ENCODE data around the gene DCST1. TPM values are rescaled to one million over a fixed set of nuclear protein-coding genes. Genes with fewer than 3 reads are reported as not detected.

DCST1 gene
- total and polyA plus RNA-seq, 2 of the 4 experiments (the other 2 are of a cell fraction) = not detected

GRCh38 chr1:155081472-155082300 lies 48.1 kb downstream of the DCST1 start:
- H3K9me1 ChIP-seq (ENCODE audit: insufficient read depth, low read length) = peaks cover 8% of the 10 kb centered on the region
- ChIA-PET CTCF (no interaction called here), POLR2A (ENCODE audit: unreplicated experiment) (no interaction called here)
- dilution Hi-C loops (cut with HindIII; ENCODE audit: low sequenced_read_pairs, unreplicated experiment) = no loop called here
- no peak overlapping the region; the same call in 1 of the 2 replicates for H3K4me3 ChIP-seq (ENCODE audit: insufficient read depth, low read depth, low read length)
- no peaks in the 10 kb centered on the region for H3K36me3 ChIP-seq (ENCODE audit: control insufficient read depth, insufficient read depth, low read length)
- H3K27ac ChIP-seq (ENCODE audit: insufficient read depth, low read length) = no peak overlapping the region
- no peak overlapping the region for H2BK120ac ChIP-seq (ENCODE audit: low read depth, low read length)
- H2BK15ac ChIP-seq (ENCODE audit: low read depth, low read length) = no peak overlapping the region
- in situ Hi-C loops (cut with MboI; ENCODE audit: low sequenced_read_pairs) = no loop called here
- no peak overlapping the region for H3K18ac ChIP-seq (ENCODE audit: low read depth, low read length)
- no peak overlapping the region for H2AK9ac ChIP-seq (replicated peaks; ENCODE audit: low read depth, low read length, poor library complexity)
- intact Hi-C loops (cut with micrococcal nuclease) = loop anchor here (10.0 kb wide), 1 partner anchor 607 kb away; no protein-coding TSS in a partner anchor
- H3K27me3 ChIP-seq (ENCODE audit: control insufficient read depth, insufficient read depth, low read length) = peaks cover 62% of the 10 kb centered on the region
- no peak overlapping the region for H2BK5ac ChIP-seq (ENCODE audit: low read depth, low read length, poor library complexity, severe bottlenecking)
- TF ChIP-seq MAZ (IDR thresholded peaks at IDR 0.05; ENCODE audit: borderline replicate concordance, low read depth, low read length) (no peak), MXI1 (IDR thresholded peaks at IDR 0.05; ENCODE audit: borderline replicate concordance, low read depth, low read length) (no peak), POLR2A (IDR thresholded peaks at IDR 0.05; ENCODE audit: low read depth, low read length) (no peak), NFE2L2 (IDR thresholded peaks at IDR 0.05; ENCODE audit: low read depth, low read length) (no peak), RCOR1 (IDR thresholded peaks at IDR 0.05; ENCODE audit: insufficient replicate concordance, low read length) (no peak), RFX5 (IDR thresholded peaks at IDR 0.05; ENCODE audit: low read depth, low read length) (no peak), FOS (IDR thresholded peaks at IDR 0.05; ENCODE audit: low read depth, low read length) (no peak), CEBPB (IDR thresholded peaks at IDR 0.05; ENCODE audit: low read depth, low read length) (no peak), MAFK (IDR thresholded peaks at IDR 0.05; ENCODE audit: low read depth, low read length) (no peak), RAD21 (IDR thresholded peaks at IDR 0.05; ENCODE audit: low read length) (no peak), SMC3 (IDR thresholded peaks at IDR 0.05; ENCODE audit: low read depth, low read length) (no peak)
- TF ChIP-seq, protein P1, sequence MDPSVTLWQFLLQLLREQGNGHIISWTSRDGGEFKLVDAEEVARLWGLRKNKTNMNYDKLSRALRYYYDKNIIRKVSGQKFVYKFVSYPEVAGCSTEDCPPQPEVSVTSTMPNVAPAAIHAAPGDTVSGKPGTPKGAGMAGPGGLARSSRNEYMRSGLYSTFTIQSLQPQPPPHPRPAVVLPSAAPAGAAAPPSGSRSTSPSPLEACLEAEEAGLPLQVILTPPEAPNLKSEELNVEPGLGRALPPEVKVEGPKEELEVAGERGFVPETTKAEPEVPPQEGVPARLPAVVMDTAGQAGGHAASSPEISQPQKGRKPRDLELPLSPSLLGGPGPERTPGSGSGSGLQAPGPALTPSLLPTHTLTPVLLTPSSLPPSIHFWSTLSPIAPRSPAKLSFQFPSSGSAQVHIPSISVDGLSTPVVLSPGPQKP (IDR thresholded peaks at IDR 0.05; ENCODE audit: borderline replicate concordance, low read depth, low read length) = no peak
- TF ChIP-seq, protein P2, sequence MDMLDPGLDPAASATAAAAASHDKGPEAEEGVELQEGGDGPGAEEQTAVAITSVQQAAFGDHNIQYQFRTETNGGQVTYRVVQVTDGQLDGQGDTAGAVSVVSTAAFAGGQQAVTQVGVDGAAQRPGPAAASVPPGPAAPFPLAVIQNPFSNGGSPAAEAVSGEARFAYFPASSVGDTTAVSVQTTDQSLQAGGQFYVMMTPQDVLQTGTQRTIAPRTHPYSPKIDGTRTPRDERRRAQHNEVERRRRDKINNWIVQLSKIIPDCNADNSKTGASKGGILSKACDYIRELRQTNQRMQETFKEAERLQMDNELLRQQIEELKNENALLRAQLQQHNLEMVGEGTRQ (IDR thresholded peaks at IDR 0.05; ENCODE audit: low read depth, low read length) = no peak
- TF ChIP-seq, protein P3, sequence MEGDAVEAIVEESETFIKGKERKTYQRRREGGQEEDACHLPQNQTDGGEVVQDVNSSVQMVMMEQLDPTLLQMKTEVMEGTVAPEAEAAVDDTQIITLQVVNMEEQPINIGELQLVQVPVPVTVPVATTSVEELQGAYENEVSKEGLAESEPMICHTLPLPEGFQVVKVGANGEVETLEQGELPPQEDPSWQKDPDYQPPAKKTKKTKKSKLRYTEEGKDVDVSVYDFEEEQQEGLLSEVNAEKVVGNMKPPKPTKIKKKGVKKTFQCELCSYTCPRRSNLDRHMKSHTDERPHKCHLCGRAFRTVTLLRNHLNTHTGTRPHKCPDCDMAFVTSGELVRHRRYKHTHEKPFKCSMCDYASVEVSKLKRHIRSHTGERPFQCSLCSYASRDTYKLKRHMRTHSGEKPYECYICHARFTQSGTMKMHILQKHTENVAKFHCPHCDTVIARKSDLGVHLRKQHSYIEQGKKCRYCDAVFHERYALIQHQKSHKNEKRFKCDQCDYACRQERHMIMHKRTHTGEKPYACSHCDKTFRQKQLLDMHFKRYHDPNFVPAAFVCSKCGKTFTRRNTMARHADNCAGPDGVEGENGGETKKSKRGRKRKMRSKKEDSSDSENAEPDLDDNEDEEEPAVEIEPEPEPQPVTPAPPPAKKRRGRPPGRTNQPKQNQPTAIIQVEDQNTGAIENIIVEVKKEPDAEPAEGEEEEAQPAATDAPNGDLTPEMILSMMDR (conservative IDR thresholded peaks at IDR 0.05; ENCODE audit: low read depth, low read length) = no peak
- H4K91ac ChIP-seq (ENCODE audit: insufficient read depth, low read depth, low read length) = no peak overlapping the region
- no peak overlapping the region for H2BK20ac ChIP-seq (ENCODE audit: low read depth, low read length)
- no TSS peak for BruUV-seq (replicated peaks)
- peak overlapping the region; percentile 52; the same call in 1 of the 2 replicates for H3K4me2 ChIP-seq (ENCODE audit: low read depth, low read length)
- no peak overlapping the region for H3K56ac ChIP-seq (ENCODE audit: extremely low read depth, insufficient read depth, low read length)
- no peak for ATAC-seq (ENCODE audit: low read depth)
- H4K5ac ChIP-seq (ENCODE audit: low read depth, low read length) = no peak overlapping the region
- H4K8ac ChIP-seq (ENCODE audit: low read depth in 2 of 2, low read length in 2 of 2) = no peak overlapping the region
- H3K4me1 ChIP-seq (ENCODE audit: control insufficient read depth, insufficient read depth, low read length) = peaks cover 9% of the 10 kb centered on the region; the same call in 1 of the 2 replicates
- no peak overlapping the region for H3K14ac ChIP-seq (replicated peaks; ENCODE audit: low read depth, low read length)
- DNase-seq = no peak
- H3K23ac ChIP-seq (ENCODE audit: low read depth, low read length) = 0 out of 2 replicates have a peak overlapping the region, but pooled peaks have one; percentile 17
- H3K4ac ChIP-seq (ENCODE audit: low read depth, low read length) = no peak overlapping the region
- no peaks in the 10 kb centered on the region; a peak in 1 of 4 replicates for H3K79me1 ChIP-seq (ENCODE audit: low read depth in 1 of 2, low read length in 2 of 2)
- H3K9ac ChIP-seq (ENCODE audit: low read depth, low read length) = no peak overlapping the region
- no peaks in the 10 kb centered on the region for H3K9me3 ChIP-seq (ENCODE audit: control insufficient read depth, insufficient read depth, low read length)
- no peak overlapping the region for H2AK5ac ChIP-seq (ENCODE audit: low read depth, low read length)
- peaks cover 11% of the 10 kb centered on the region for H4K20me1 ChIP-seq (ENCODE audit: insufficient read depth, low read length)
- peak overlapping the region; percentile 27 for H2AFZ ChIP-seq (replicated peaks; ENCODE audit: low read length, poor library complexity)
- WGBS, 2 experiments (ENCODE audit: extremely low coverage in 2 of 2, insufficient read length in 1 of 2) = 9% methylated on average over 14 of the region's 68 CpGs; no CpG with 5 or more reads in 1 of the 2 experiments

Measured in IMR-90 (cell line).